HepG2 (cell line): ENCODE results near the gene ZDHHC8. TPM values are rescaled to one million over a fixed set of nuclear protein-coding genes. Genes with fewer than 3 reads are reported as not detected.

ENCODE experiments used
- ATAC-seq: fragments of 200-7000 bp; cut with Tn5 transposase; 3 replicates; pipeline ENCODE4 v1.9.1; 2020; ENCODE audit warnings: mild to moderate bottlenecking, moderate library complexity
- BruUV-seq: library from RNA; stranded (reverse); fragments of 400-500 nt; replicated peaks from 2 replicates; lab custom pipeline; 2021; lab: Mats Ljungman, UMichigan
- CTCF ChIA-PET: fragments of 300-600 bp; formaldehyde crosslinking; extraction: SDS; loops from one replicate; lab custom pipeline; 2021; ENCODE audit warnings: low total read pairs, inconsistent platforms, low intra/inter-chr PET ratio; lab: Yijun Ruan, JAX
- POLR2A ChIA-PET: fragments of 350-600 bp; sonication (Branson Sonifier 250); formaldehyde crosslinking; loops from one replicate; lab custom pipeline; 2020; ENCODE audit warnings: antibody characterized with exemption, inconsistent platforms; lab: Yijun Ruan, JAX
- DNase-seq: peaks from one replicate; pipeline ENCODE4 v3.0.0-alpha.2; 2015; ENCODE audit warnings: low spot score
- FAIRE-seq: peaks from 3 replicates; lab custom pipeline; 2011; peaks lifted over from hg19 to GRCh38; lab: Jason Lieb, UNC
- H2AFZ ChIP-seq: one replicate; pipeline ENCODE4 v1.6.1; 2011; ENCODE audit warnings: low read length, inconsistent platforms
- H3K27ac ChIP-seq: fragments of 300-600 bp; 3 replicates; pipeline ENCODE4 v1.8.0; 2011; ENCODE audit warnings: mixed run types, mild to moderate bottlenecking, mixed read lengths, low read length, inconsistent platforms; ENCODE audit not compliant: insufficient read depth; ENCODE audit errors: extremely low read length
- H3K27me3 ChIP-seq, 2 experiments: fragments of 200-600 bp in 1 of 2; 2 replicates in 1 of 2; 3 replicates in 1 of 2; pipeline versions ENCODE4 v1.6.0 to v1.8.0; 2011; ENCODE audit warnings: low read length in 2 of 2, mild to moderate bottlenecking in 2 of 2, moderate library complexity in 2 of 2, inconsistent platforms in 1 of 2; ENCODE audit not compliant: insufficient read depth in 2 of 2, control insufficient read depth in 1 of 2
- H3K36me3 ChIP-seq, 2 experiments: fragments of 200-600 bp in 1 of 2; replicated peaks in 1 of 2; 2 replicates in 1 of 2; 3 replicates in 1 of 2; pipeline versions ENCODE4 v1.5.1 to v1.8.0; 2011; ENCODE audit warnings: low read length in 2 of 2, inconsistent platforms in 1 of 2; ENCODE audit not compliant: insufficient read depth in 2 of 2, control insufficient read depth in 1 of 2
- H3K4me1 ChIP-seq: 2 replicates; pipeline ENCODE4 v1.5.1; 2012; ENCODE audit warnings: low read length, inconsistent platforms; ENCODE audit not compliant: insufficient read depth
- H3K4me2 ChIP-seq: 2 replicates; pipeline ENCODE4 v1.6.0; 2011; ENCODE audit warnings: low read depth, low read length, inconsistent platforms
- H3K4me3 ChIP-seq, 3 experiments: fragments of 200-600 bp in 1 of 3; sonication (generic), shearing (Covaris generic) in 1 of 3; replicated peaks in 1 of 3; 2 replicates each; pipeline ENCODE4 v1.5.1; 2011 to 2016; ENCODE audit warnings: low read length in 3 of 3, inconsistent platforms in 2 of 3, low read depth in 2 of 3, mild to moderate bottlenecking in 2 of 3, control low read depth in 1 of 3, mixed read lengths in 1 of 3; ENCODE audit not compliant: insufficient read depth in 1 of 3
- H3K79me2 ChIP-seq: one replicate; pipeline ENCODE4 v1.6.1; 2011; ENCODE audit warnings: low read length, inconsistent platforms; ENCODE audit not compliant: insufficient read depth
- H3K9ac ChIP-seq: 2 replicates; pipeline ENCODE4 v1.6.0; 2011; ENCODE audit warnings: mild to moderate bottlenecking, low read depth, low read length, inconsistent platforms; ENCODE audit not compliant: insufficient read depth
- H3K9me3 ChIP-seq: 2 replicates; pipeline ENCODE4 v1.5.1; 2012; ENCODE audit warnings: mild to moderate bottlenecking, low read length
- H4K20me1 ChIP-seq: 2 replicates; pipeline ENCODE4 v1.6.0; 2011; ENCODE audit warnings: inconsistent platforms, mild to moderate bottlenecking, low read length, moderate library complexity; ENCODE audit not compliant: insufficient read depth
- AGO2 ChIP-seq: fragments of 200-400 bp; formaldehyde crosslinking; optimal IDR thresholded peaks from 2 replicates; pipeline ENCODE3; 2017; ENCODE audit warnings: mild to moderate bottlenecking, low read depth, low read length, moderate library complexity
- ATF1 ChIP-seq: IDR thresholded peaks from 2 replicates; pipeline ENCODE4 v1.6.1; 2016; ENCODE audit warnings: mild to moderate bottlenecking, control low read depth
- ATF7 ChIP-seq, 2 experiments: fragments of 450-650 bp in 1 of 2; sonication (generic) in 1 of 2; formaldehyde crosslinking in 1 of 2; IDR thresholded peaks; 2 replicates each; pipeline versions ENCODE4 v1.4.0 to v1.6.1; 2016 to 2020; ENCODE audit warnings: antibody characterized with exemption in 1 of 2, mild to moderate bottlenecking in 1 of 2, missing genetic modification reagents in 1 of 2
- BORCS8-MEF2B ChIP-seq: sonication (generic); formaldehyde crosslinking; IDR thresholded peaks from 2 replicates; pipeline ENCODE4 v1.8.0; 2022; ENCODE audit warnings: mild to moderate bottlenecking, missing genetic modification reagents
- CHCHD3 ChIP-seq: sonication (generic); formaldehyde crosslinking; IDR thresholded peaks from 2 replicates; pipeline ENCODE4 v1.8.0; 2022; ENCODE audit warnings: mild to moderate bottlenecking, missing genetic modification reagents, moderate library complexity
- GATA4 ChIP-seq: sonication (generic); IDR thresholded peaks from 2 replicates; pipeline ENCODE4 v1.6.1; 2016; ENCODE audit warnings: antibody characterized with exemption, low read depth, borderline replicate concordance
- MAFF ChIP-seq: IDR thresholded peaks from 2 replicates; pipeline ENCODE4 v1.6.1; 2011; ENCODE audit warnings: low read depth, low read length, improper control_type of control experiment
- MZF1 ChIP-seq: sonication (generic); formaldehyde crosslinking; IDR thresholded peaks from 2 replicates; pipeline ENCODE4 v1.8.1; 2023; ENCODE audit warnings: mild to moderate bottlenecking, missing genetic modification reagents, borderline replicate concordance
- REPIN1 ChIP-seq: sonication (generic); formaldehyde crosslinking; IDR thresholded peaks from 2 replicates; pipeline ENCODE4 v1.8.0; 2022; ENCODE audit warnings: missing genetic modification reagents, low read depth, mild to moderate bottlenecking, borderline replicate concordance
- SUZ12 ChIP-seq: fragments of 150-350 bp; IDR thresholded peaks from 2 replicates; pipeline ENCODE4 v1.6.1; 2014; ENCODE audit warnings: low read depth, low read length
- WGBS: methylation state at CpG from one replicate; pipeline ENCODE4 v1.1.6; 2017; ENCODE audit warnings: low lambda C conversion rate; 5-methylcytosine and 5-hydroxymethylcytosine counted together
- in situ Hi-C: cut with HindIII; loops from 2 replicates; pipeline ENCODE4 v1.10.0; 2017; ENCODE audit warnings: low pct_unique_long_range_greater_than_20kb; ENCODE audit not compliant: extremely low pct_ligation_motif_present
- intact Hi-C: fragments of 100-400 bp; cut with micrococcal nuclease; formaldehyde crosslinking; loops from one replicate; pipeline ENCODE4 v1.10.0; 2022; ENCODE audit not compliant: unreplicated experiment
- polyA plus RNA-seq, 8 experiments: library from polyadenylated mRNA; depleted of rRNA in 3 of 8; stranded (reverse) in 7 of 8; unstranded in 1 of 8; fragments of >200 nt; fragmentation: Illumina TruSeq in 4 of 8; extraction: Trizol in 4 of 8; gene quantifications; 2 replicates each; pipeline versions ENCODE4 v1.2.1 to v1.2.3, GENCODE V29; 2011 to 2016; ENCODE audit warnings: low read depth in 4 of 8, missing spikeins in 1 of 8, mixed read lengths in 1 of 8; ENCODE audit not compliant: insufficient read depth in 1 of 8
- total RNA-seq, 5 experiments: library from RNA; depleted of rRNA; stranded (reverse); fragments of >200 nt; fragmentation: Illumina TruSeq; extraction: Trizol; gene quantifications; 2 replicates each; pipeline ENCODE4 v1.2.3, GENCODE V29; 2016; ENCODE audit warnings: low read depth in 1 of 5
- TF ChIP-seq, protein P1 (sequence below): sonication (generic); formaldehyde crosslinking; IDR thresholded peaks from 2 replicates; pipeline ENCODE4 v1.4.0; 2020; ENCODE audit warnings: missing genetic modification reagents, mild to moderate bottlenecking, borderline replicate concordance

Gene ZDHHC8
- total and polyA plus RNA-seq, 2 of the 13 experiments (the other 11 are each of a cell fraction or from before 2014, with no cell fraction given): 7.5 to 21.3 TPM

DNA sequence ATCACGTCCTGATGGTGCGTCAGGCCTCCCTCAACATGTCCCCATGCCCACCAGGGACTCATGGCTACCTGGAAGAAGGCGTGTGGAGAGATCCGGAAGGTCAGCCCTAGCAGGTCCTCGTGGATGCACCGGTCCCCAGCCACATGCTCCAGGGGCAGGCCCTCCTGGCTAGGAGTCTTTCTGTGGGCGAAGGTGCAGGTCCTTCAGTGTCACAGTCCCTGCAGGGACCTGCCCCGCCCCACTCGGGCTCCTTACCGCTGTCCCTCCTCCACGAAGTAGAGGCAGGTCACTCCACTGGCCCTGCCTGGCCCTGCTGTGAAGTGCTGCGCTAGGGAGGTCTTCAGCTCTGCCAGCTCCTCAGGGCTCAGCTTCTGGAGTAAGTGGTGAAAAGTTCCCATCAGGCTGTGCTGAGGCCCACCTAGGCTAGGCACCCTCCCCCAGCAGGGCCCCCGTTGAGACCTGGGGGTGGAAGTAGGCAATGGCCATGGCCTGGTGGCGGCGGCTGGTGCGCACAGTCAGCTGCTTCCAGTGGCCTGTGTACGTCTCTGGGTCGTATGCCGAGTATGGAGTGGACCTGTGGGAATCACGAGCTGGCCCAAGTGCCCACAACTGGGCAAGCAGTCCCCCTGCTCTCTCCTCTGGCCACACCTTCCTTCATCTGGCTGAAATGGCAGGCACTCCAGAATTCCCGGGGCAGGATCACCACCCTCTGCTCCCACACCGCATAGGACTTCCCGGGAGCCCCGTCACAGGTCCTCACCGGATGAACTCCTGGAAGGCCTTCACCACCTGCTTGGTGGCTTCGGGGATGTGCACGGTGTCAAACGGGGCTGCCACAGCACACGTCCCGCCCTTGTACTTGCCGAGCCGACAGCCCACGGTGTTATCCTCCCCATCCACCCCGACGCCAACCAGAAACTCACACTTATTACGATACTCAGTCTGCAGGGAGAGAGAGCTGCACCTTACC lies 16.8 kb upstream of the ZDHHC8 start:
- Histone ChIP-seq H3K4me3 (no peak overlapping the region), H3K9me3 (no peaks in the 10 kb centered on the region), H3K4me1 (peaks cover 37% of the 10 kb centered on the region), H4K20me1 (peaks cover 4% of the 10 kb centered on the region; the same call in 1 of the 2 replicates), H3K4me2 (no peak overlapping the region), H3K36me3 (peaks cover 5 to 68% of the 10 kb centered on the region in 2 experiments), H3K27me3 (no peaks in the 10 kb centered on the region; a peak in 1 of 5 replicates), H3K79me2 (peaks cover 41% of the 10 kb centered on the region), H2AFZ (no peak overlapping the region), H3K27ac (no peak overlapping the region), H3K9ac (no peak overlapping the region)
- intact Hi-C loops: loop anchor here (5.0 kb wide), 1 partner anchor 32 kb away; the partner anchor contains the start of gene DGCR8
- ChIA-PET CTCF (no interaction called here), POLR2A (interaction anchor here (1.1 kb wide), 1 partner anchor 15 kb away, joined by 3 read pairs; no protein-coding TSS in a partner anchor)
- DNase-seq (no peak), ATAC-seq (no peak), FAIRE-seq (no peak)
- TF ChIP-seq CHCHD3 (CRISPR knock-in tag): no peak
- peak; percentile 59 for TF ChIP-seq AGO2
- TF ChIP-seq ATF1: no peak
- 96% methylated on average over 25 of the region's 36 CpGs for WGBS
- in situ Hi-C loops: no loop called here
- no TSS peak for BruUV-seq

DNA sequence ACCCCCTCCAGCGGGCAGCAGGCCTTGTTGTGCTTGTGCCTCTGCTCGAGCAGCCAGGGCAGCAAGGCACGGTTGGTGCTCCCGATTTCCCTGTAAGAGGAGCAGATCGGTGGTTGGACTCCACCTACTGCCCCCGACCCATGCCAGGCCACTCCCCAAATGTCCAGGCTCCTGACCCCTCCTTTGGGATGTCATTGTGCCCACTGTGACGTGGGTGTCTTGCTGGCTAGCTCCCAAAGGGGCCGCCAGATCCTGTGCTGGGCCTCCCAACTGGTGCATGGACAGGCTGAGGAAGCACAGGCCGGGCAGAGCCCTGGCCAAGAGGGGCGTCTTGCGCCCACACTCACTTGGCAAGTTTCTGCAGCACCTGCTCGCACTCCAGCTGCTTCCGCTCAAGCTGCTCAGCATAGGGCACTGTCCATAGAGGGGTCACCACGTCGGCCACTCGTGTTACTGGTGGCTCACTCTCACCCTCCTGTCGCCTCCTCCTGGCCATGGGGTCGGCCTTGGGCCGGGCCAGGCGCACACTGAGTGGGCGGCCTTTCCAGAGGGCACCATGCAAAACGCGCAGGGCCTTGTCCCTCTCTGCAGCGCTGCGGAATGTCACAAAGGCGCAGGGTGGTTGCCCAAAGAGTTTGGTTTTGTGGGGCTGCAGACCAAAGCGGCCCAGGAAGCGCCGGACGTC lies 15.8 kb upstream of the ZDHHC8 start, which contains the start of gene RANBP1:
Gene RANBP1, plus strand, starts transcription at position 414 of the 685 bp plus-strand sequence. Its CDS starts 81 bp downstream, at position 495.
- Histone ChIP-seq H3K4me1 (peaks cover 48% of the 10 kb centered on the region), H3K27me3 (no peaks in the 10 kb centered on the region; a peak in 1 of 5 replicates), H3K79me2 (peaks cover 52% of the 10 kb centered on the region), H3K4me2 (peak within 1 kb of the TSS; percentile 84), H4K20me1 (peaks cover 7% of the 10 kb centered on the region; the same call in 1 of the 2 replicates), H2AFZ (no peak within 1 kb of the TSS), H3K9me3 (no peaks in the 10 kb centered on the region), H3K36me3 (peaks cover 7 to 68% of the 10 kb centered on the region in 2 experiments), H3K9ac (peak within 1 kb of the TSS; percentile 90), H3K27ac (peak within 1 kb of the TSS; percentile 78), H3K4me3 (peak within 1 kb of the TSS; percentile 79 to 85 (median 85))
- FAIRE-seq (no peak), ATAC-seq (no peak), DNase-seq (no peak)
- CTCF ChIA-PET: no interaction called here
- POLR2A ChIA-PET: interaction anchor here (0.7 to 0.8 kb wide), 2 partner anchors 15 to 34 kb away, joined by 3 to 4 read pairs; no protein-coding TSS in a partner anchor
- WGBS: 77% methylated on average over 19 of the region's 30 CpGs
- in situ Hi-C loops (no loop called here), intact Hi-C loops (loop anchor here (5.0 kb wide), 1 partner anchor 34 kb away; the partner anchor contains the start of gene DGCR8)
- no TSS peak for BruUV-seq
- TF ChIP-seq SUZ12: no peak
- no peak for TF ChIP-seq MAFF
- no peak for TF ChIP-seq GATA4
- TF ChIP-seq, protein P1, sequence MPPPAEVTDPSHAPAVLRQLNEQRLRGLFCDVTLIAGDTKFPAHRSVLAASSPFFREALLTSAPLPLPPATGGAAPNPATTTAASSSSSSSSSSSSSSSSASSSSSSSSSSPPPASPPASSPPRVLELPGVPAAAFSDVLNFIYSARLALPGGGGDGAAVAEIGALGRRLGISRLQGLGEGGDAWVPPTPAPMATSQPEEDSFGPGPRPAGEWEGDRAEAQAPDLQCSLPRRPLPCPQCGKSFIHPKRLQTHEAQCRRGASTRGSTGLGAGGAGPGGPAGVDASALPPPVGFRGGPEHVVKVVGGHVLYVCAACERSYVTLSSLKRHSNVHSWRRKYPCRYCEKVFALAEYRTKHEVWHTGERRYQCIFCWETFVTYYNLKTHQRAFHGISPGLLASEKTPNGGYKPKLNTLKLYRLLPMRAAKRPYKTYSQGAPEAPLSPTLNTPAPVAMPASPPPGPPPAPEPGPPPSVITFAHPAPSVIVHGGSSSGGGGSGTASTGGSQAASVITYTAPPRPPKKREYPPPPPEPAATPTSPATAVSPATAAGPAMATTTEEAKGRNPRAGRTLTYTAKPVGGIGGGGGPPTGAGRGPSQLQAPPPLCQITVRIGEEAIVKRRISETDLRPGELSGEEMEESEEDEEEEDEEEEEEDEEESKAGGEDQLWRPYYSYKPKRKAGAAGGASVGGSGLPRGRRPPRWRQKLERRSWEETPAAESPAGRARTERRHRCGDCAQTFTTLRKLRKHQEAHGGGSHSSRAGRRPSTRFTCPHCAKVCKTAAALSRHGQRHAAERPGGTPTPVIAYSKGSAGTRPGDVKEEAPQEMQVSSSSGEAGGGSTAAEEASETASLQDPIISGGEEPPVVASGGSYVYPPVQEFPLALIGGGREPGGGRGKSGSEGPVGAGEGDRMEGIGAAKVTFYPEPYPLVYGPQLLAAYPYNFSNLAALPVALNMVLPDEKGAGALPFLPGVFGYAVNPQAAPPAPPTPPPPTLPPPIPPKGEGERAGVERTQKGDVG (CRISPR knock-in tag): 0 out of 2 replicates have a peak, but pooled peaks have one; percentile 51
- TF ChIP-seq MZF1: no peak
- no peak for TF ChIP-seq REPIN1 (CRISPR knock-in tag)
- no peak for TF ChIP-seq BORCS8-MEF2B (CRISPR knock-in tag)
- no peak for TF ChIP-seq ATF7 (IDR thresholded peaks at IDR 0.05)
- no peak for TF ChIP-seq ATF7 (CRISPR knock-in tag; IDR thresholded peaks at IDR 0.05)
